Brain microvascular endothelial cell (primary cell): ENCODE data around the gene GRIK4.

Experiments used
- DNase-seq: peaks from one replicate; pipeline ENCODE4 v3.0.0-alpha.2; 2020
- H3K27ac ChIP-seq: fragments of 250-450 bp; sonication (Bioruptor Pico); 2 replicates; pipeline ENCODE4 v1.5.1; 2020; ENCODE audit warnings: mild to moderate bottlenecking, moderate library complexity
- H3K27me3 ChIP-seq: fragments of 250-450 bp; sonication (Bioruptor Pico); replicated peaks from 2 replicates; pipeline ENCODE4 v1.5.1; 2020; ENCODE audit warnings: mild to moderate bottlenecking
- H3K36me3 ChIP-seq: fragments of 250-450 bp; sonication (Bioruptor Pico); replicated peaks from 2 replicates; pipeline ENCODE4 v1.5.1; 2020; ENCODE audit warnings: mild to moderate bottlenecking
- H3K4me3 ChIP-seq: 2 replicates; pipeline ENCODE4 v1.5.1; 2011; ENCODE audit warnings: low read depth, mild to moderate bottlenecking, control low read depth, low read length, moderate library complexity
- CTCF ChIP-seq: IDR thresholded peaks from 2 replicates; pipeline ENCODE4 v1.5.1; 2011; ENCODE audit warnings: low read depth, mild to moderate bottlenecking, moderate library complexity, low read length, control low read depth, inconsistent platforms; ENCODE audit errors: missing control alignments
- in situ Hi-C: cut with HindIII; loops from 2 replicates; pipeline ENCODE4 v1.10.0; 2017; ENCODE audit warnings: low sequenced_read_pairs, low pct_ligation_motif_present

Gene GRIK4

GRCh38 chr11:120974466-120974865 lies 462.9 kb downstream of the GRIK4 start:
- no peaks in the 10 kb centered on the region for H3K36me3 ChIP-seq
- no peak for TF ChIP-seq CTCF
- DNase-seq: no peak
- in situ Hi-C loops: no loop called here
- no peak overlapping the region for H3K4me3 ChIP-seq
- H3K27me3 ChIP-seq: no peaks in the 10 kb centered on the region
- H3K27ac ChIP-seq: no peak overlapping the region

- in situ Hi-C loops: no loop called here
- Histone ChIP-seq H3K27ac (no peak overlapping the region), H3K36me3 (no peaks in the 10 kb centered on the region), H3K4me3 (no peak overlapping the region), H3K27me3 (no peaks in the 10 kb centered on the region)
- no peak for DNase-seq
- no peak for TF ChIP-seq CTCF
Measured at GRCh38 chr11:120974965-120975364, 463.4 kb downstream of the GRIK4 start.

- in situ Hi-C loops: no loop called here
- H3K36me3 ChIP-seq: no peaks in the 10 kb centered on the region
- no peak overlapping the region for H3K4me3 ChIP-seq
- no peaks in the 10 kb centered on the region for H3K27me3 ChIP-seq
- no peak overlapping the region for H3K27ac ChIP-seq
- TF ChIP-seq CTCF: no peak
- DNase-seq: no peak
Measured at GRCh38 chr11:120977266-120978137, 466.0 kb downstream of the GRIK4 start.

GRCh38 chr11:120978701-120979100 lies 467.2 kb downstream of the GRIK4 start:
- Histone ChIP-seq H3K27ac (no peak overlapping the region), H3K4me3 (no peak overlapping the region), H3K27me3 (no peaks in the 10 kb centered on the region), H3K36me3 (no peaks in the 10 kb centered on the region)
- in situ Hi-C loops: no loop called here
- no peak for DNase-seq
- TF ChIP-seq CTCF: no peak

- in situ Hi-C loops: no loop called here
Measured at GRCh38 chr11:120985718-120986569, 474.4 kb downstream of the GRIK4 start.

More at GRCh38 chr11:120985718-120986569, 474.4 kb downstream of the GRIK4 start:
- peak; percentile 9 for DNase-seq
- Histone ChIP-seq H3K36me3 (no peaks in the 10 kb centered on the region), H3K4me3 (peak overlapping the region; percentile 39), H3K27ac (no peak overlapping the region), H3K27me3 (peaks cover 8% of the 10 kb centered on the region)
- TF ChIP-seq CTCF: peak; percentile 18
